ENCODE data around the gene COMMD6.
"Not testable (repeated sequence)": the region's sequence is repeated elsewhere in the genome, so short reads cannot be mapped to it uniquely, and the experiment has no call there.

COMMD6 gene

GRCh38 chr13:75549262-75550158 lies 11.9 kb upstream of the COMMD6 start, which contains the start of gene UCHL3:
Gene UCHL3 (plus strand): TSS chr13:75549791. CDS start chr13:75549821, 30 bp downstream.
- CTCF ChIA-PET = interaction anchor here (1.1 to 1.5 kb wide), 2 partner anchors 14 to 176 kb away, joined by 4 to 6 read pairs; no protein-coding TSS in a partner anchor
- no peaks in the 10 kb centered on the region for H3K9me3 Mint-ChIP-seq
- H3K4me3 Mint-ChIP-seq = peak within 1 kb of the TSS; percentile 90
- H3K27ac Mint-ChIP-seq = peak within 1 kb of the TSS; percentile 94
- no peaks in the 10 kb centered on the region for H3K27me3 Mint-ChIP-seq
- DNase-seq = peak; percentile 98
- H3K4me1 Mint-ChIP-seq = peaks cover 32% of the 10 kb centered on the region
- peaks cover 15% of the 10 kb centered on the region for H3K36me3 Mint-ChIP-seq

GRCh38 chr13:75547917-75548316 lies 10.3 kb upstream of the COMMD6 start:
- Mint-ChIP-seq H3K4me3 (no peak overlapping the region), H3K27ac (no peak overlapping the region), H3K4me1 (peaks cover 27% of the 10 kb centered on the region), H3K36me3 (peaks cover 3% of the 10 kb centered on the region), H3K9me3 (no peaks in the 10 kb centered on the region), H3K27me3 (no peaks in the 10 kb centered on the region)
- no peak for DNase-seq
- CTCF ChIA-PET = interaction anchor here (0.8 kb wide), 1 partner anchor 66 kb away, joined by 3 read pairs; the partner anchor contains the start of gene TBC1D4

GRCh38 chr13:75545386-75545785 lies 7.7 kb upstream of the COMMD6 start:
- CTCF ChIA-PET, H3K27me3 Mint-ChIP-seq, H3K27ac Mint-ChIP-seq, H3K9me3 Mint-ChIP-seq, H3K36me3 Mint-ChIP-seq, H3K4me3 Mint-ChIP-seq, DNase-seq: not testable (repeated sequence)
- H3K4me1 Mint-ChIP-seq = peaks cover 14% of the 10 kb centered on the region

GRCh38 chr13:75544681-75545330 lies 7.2 kb upstream of the COMMD6 start:
- Mint-ChIP-seq H3K4me3 (no peak overlapping the region), H3K27ac (no peak overlapping the region), H3K27me3 (no peaks in the 10 kb centered on the region), H3K36me3 (peaks cover 2% of the 10 kb centered on the region), H3K9me3 (no peaks in the 10 kb centered on the region), H3K4me1 (peaks cover 10% of the 10 kb centered on the region)
- DNase-seq = no peak
- CTCF ChIA-PET = no interaction called here

GRCh38 chr13:75541961-75542360 lies 4.3 kb upstream of the COMMD6 start:
- H3K27ac Mint-ChIP-seq = no peak overlapping the region
- no peak overlapping the region for H3K4me3 Mint-ChIP-seq
- H3K4me1 Mint-ChIP-seq = peaks cover 14% of the 10 kb centered on the region
- H3K36me3 Mint-ChIP-seq = peaks cover 2% of the 10 kb centered on the region
- H3K9me3 Mint-ChIP-seq = no peaks in the 10 kb centered on the region
- H3K27me3 Mint-ChIP-seq = no peaks in the 10 kb centered on the region
- no peak for DNase-seq
- CTCF ChIA-PET = no interaction called here

GRCh38 chr13:75541287-75541686 lies 3.6 kb upstream of the COMMD6 start:
- no peak for DNase-seq
- H3K36me3 Mint-ChIP-seq = peaks cover 3% of the 10 kb centered on the region
- peaks cover 20% of the 10 kb centered on the region for H3K4me1 Mint-ChIP-seq
- CTCF ChIA-PET = no interaction called here
- H3K27me3 Mint-ChIP-seq = no peaks in the 10 kb centered on the region
- no peaks in the 10 kb centered on the region for H3K9me3 Mint-ChIP-seq
- no peak overlapping the region for H3K4me3 Mint-ChIP-seq
- H3K27ac Mint-ChIP-seq = no peak overlapping the region

GRCh38 chr13:75533861-75534260 lies 3.8 kb downstream of the COMMD6 start:
- Mint-ChIP-seq H3K4me3 (no peak overlapping the region), H3K27ac (no peak overlapping the region), H3K9me3 (no peaks in the 10 kb centered on the region), H3K27me3 (no peaks in the 10 kb centered on the region), H3K4me1 (peaks cover 61% of the 10 kb centered on the region), H3K36me3 (peaks cover 41% of the 10 kb centered on the region)
- CTCF ChIA-PET = no interaction called here
- no peak for DNase-seq

GRCh38 chr13:75530549-75530961 lies 7.1 kb downstream of the COMMD6 start:
- peaks cover 51% of the 10 kb centered on the region for H3K36me3 Mint-ChIP-seq
- no peak for DNase-seq
- H3K4me1 Mint-ChIP-seq = peaks cover 39% of the 10 kb centered on the region
- H3K9me3 Mint-ChIP-seq = no peaks in the 10 kb centered on the region
- no peak overlapping the region for H3K4me3 Mint-ChIP-seq
- CTCF ChIA-PET = interaction anchor here (1.5 kb wide), 1 partner anchor 48 kb away, joined by 6 read pairs; the partner anchor contains the start of gene TBC1D4
- peak overlapping the region; percentile 55 for H3K27ac Mint-ChIP-seq
- no peaks in the 10 kb centered on the region for H3K27me3 Mint-ChIP-seq

GRCh38 chr13:75521956-75522355 lies 15.7 kb downstream of the COMMD6 start:
- H3K36me3 Mint-ChIP-seq = peaks cover 17% of the 10 kb centered on the region
- H3K27me3 Mint-ChIP-seq = no peaks in the 10 kb centered on the region
- H3K4me1 Mint-ChIP-seq = no peaks in the 10 kb centered on the region
- no peak for DNase-seq
- CTCF ChIA-PET = no interaction called here
- peaks cover 8% of the 10 kb centered on the region for H3K9me3 Mint-ChIP-seq
- no peak overlapping the region for H3K27ac Mint-ChIP-seq
- no peak overlapping the region for H3K4me3 Mint-ChIP-seq

- H3K27me3 Mint-ChIP-seq = no peaks in the 10 kb centered on the region
- CTCF ChIA-PET = interaction anchor here (0.6 kb wide), 1 partner anchor 17 kb away, joined by 3 read pairs; no protein-coding TSS in a partner anchor
- no peaks in the 10 kb centered on the region for H3K36me3 Mint-ChIP-seq
- H3K4me1 Mint-ChIP-seq = no peaks in the 10 kb centered on the region
- H3K9me3 Mint-ChIP-seq = peaks cover 8% of the 10 kb centered on the region
- no peak for DNase-seq
- H3K27ac Mint-ChIP-seq = no peak overlapping the region
- H3K4me3 Mint-ChIP-seq = no peak overlapping the region
Measured at GRCh38 chr13:75518439-75519088, 19.1 kb downstream of the COMMD6 start.

GRCh38 chr13:75514080-75514995 lies 23.3 kb downstream of the COMMD6 start:
- no peak overlapping the region for H3K4me3 Mint-ChIP-seq
- DNase-seq = no peak
- peaks cover 4% of the 10 kb centered on the region for H3K27me3 Mint-ChIP-seq
- CTCF ChIA-PET = interaction anchor here (0.6 kb wide), 1 partner anchor 1119 kb away, joined by 3 read pairs; no protein-coding TSS in a partner anchor
- no peak overlapping the region for H3K27ac Mint-ChIP-seq
- no peaks in the 10 kb centered on the region for H3K4me1 Mint-ChIP-seq
- H3K9me3 Mint-ChIP-seq = peaks cover 4% of the 10 kb centered on the region
- no peaks in the 10 kb centered on the region for H3K36me3 Mint-ChIP-seq

GRCh38 chr13:75513271-75513670 lies 24.4 kb downstream of the COMMD6 start:
- Mint-ChIP-seq H3K36me3 (no peaks in the 10 kb centered on the region), H3K4me3 (no peak overlapping the region), H3K27ac (no peak overlapping the region)

GRCh38 chr13:75512253-75512652 lies 25.4 kb downstream of the COMMD6 start:
- Mint-ChIP-seq H3K36me3 (no peaks in the 10 kb centered on the region), H3K27ac (no peak overlapping the region), H3K27me3 (peaks cover 4% of the 10 kb centered on the region), H3K4me3 (no peak overlapping the region), H3K4me1 (no peaks in the 10 kb centered on the region), H3K9me3 (no peaks in the 10 kb centered on the region)
- CTCF ChIA-PET = interaction anchor here (1.4 kb wide), 1 partner anchor 30 kb away, joined by 3 read pairs; the partner anchor contains the start of gene TBC1D4
- no peak for DNase-seq

More at GRCh38 chr13:75513271-75513670, 24.4 kb downstream of the COMMD6 start:
- no peak for DNase-seq
- no peaks in the 10 kb centered on the region for H3K4me1 Mint-ChIP-seq
- CTCF ChIA-PET = interaction anchor here (1.4 kb wide), 1 partner anchor 31 kb away, joined by 3 read pairs; the partner anchor contains the start of gene TBC1D4
- peaks cover 4% of the 10 kb centered on the region for H3K27me3 Mint-ChIP-seq
- no peaks in the 10 kb centered on the region for H3K9me3 Mint-ChIP-seq
